ENCODE measurements around the gene CTBP2.
A peak's percentile ranks its signal among the peaks of the same experiment; 100 is the strongest.

The CTBP2 gene

DNA sequence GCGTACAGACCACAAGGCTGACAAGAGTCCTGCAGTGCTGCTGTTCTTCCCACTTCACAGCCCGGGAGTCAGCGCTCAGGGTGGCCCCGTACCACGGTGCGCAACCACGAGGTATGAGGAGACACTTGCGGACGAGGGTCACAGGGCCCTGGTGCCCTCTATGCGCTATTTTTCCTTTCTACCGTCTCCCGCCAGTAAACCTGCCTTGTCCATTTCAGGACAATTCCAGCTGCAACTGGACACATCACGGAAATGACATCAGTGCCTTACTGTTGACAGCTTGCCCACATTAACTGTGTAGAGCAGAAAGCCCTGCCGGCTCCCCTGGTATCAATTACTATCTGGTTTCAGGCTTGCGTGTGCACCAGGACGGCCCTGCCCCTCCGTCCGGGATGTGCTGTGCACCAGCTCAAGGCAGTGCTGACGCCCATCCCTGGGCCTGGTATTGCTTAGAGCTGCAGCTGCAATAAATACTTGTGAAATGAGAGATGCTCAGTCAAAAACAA is 153.4 kb downstream of the CTBP2 start:
- peak; percentile 81 for DNase-seq

DNA sequence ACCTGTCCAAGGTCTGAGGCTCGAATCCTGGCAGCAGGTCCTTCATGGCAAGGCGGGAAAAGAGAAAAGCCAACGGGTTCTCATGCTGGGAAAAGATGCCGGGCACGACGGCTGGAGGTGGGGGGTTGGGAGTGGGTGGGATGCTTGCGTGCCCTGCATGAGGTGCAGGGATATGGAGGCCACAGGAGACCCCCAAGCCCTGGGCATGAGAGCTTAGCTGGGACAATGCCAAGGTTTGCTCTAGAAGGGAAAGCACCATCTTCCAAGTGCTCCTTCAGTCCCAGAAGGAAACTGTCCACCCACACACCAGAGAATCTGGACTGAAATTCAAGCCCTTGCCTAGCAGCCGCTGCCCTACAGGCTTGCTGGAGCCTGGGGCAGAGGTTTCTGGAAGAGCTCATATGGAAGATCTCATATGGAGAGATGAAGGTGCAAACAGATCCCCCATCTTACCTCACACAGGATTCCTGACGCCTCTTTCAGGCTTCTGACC is 154.1 kb downstream of the CTBP2 start:
- DNase-seq = no peak

DNA sequence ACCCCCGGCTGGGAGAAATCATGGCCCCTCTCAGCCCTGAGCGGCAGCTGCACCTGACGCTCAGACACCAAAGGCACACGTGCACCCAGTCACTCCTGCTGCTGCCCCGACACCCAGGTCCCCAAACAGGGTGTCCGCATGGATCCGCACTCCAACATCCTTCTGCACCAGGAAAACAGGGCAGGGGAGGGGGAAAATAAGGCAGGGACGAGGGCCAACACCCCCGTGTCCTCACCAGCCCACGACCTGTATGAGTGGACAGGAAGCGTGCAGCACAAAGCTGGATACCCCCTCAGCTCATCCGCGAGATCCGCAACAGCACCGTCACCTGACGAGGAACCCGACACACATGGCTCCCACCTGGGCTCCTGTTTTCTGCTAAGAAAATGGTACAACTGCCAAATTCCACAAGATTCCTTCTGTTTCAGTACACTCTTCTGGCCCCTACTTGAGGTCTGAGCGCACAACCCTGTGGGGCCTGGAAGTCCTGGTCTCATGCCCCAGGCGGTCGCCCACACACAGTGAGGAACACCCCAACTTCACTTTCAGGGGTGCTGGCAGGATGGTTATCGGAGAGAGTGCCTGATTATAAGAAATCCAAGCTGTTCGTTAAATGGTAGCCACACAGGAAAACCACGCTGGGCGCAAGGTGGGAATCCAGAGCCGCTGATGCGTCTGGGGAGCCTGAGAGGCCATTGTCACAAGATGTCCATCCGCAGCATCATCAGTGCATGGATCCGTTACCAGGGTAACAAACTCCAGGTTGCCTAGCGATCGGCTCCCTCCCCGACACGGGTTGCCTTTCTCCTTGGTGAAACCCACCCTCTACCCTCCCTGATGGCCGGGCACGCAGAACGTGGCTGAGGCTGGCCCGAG is 154.8 kb downstream of the CTBP2 start:
- no peak for DNase-seq

DNA sequence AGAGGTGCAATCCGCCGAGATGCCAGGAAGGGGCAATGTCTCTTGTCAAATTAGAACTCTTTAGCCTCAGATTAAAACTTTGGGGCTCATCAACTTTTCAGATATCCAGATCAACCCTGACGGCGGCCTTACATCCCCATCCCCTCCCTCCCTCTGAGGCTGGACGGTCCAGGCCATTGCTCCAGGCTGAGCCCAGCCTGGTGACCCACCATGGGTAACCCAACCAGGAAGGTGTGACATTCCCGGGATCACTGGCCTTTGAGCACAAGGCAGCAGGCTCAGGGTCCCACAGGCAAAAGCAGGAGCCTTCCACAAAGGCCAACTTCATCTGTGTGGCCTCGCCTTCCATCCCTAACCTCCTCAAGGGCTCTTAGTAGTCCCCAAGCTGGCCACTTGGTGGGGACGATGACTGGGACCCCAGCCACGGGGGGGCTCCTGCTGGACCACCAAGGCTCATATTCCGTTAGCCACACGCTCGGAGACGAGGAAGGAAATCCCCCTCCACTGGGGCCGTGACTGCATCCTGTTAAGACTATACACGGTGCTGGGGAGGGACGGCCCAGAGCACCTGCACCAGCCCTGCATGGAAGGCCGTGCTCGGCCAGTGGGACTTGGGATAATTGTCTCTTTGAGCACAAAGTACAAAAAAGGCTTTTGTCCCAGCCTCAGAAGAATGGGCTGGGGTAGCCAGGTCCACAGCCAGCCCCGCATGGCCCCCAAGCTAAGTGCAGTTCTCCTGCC is 155.6 kb downstream of the CTBP2 start:
- DNase-seq = no peak

DNA sequence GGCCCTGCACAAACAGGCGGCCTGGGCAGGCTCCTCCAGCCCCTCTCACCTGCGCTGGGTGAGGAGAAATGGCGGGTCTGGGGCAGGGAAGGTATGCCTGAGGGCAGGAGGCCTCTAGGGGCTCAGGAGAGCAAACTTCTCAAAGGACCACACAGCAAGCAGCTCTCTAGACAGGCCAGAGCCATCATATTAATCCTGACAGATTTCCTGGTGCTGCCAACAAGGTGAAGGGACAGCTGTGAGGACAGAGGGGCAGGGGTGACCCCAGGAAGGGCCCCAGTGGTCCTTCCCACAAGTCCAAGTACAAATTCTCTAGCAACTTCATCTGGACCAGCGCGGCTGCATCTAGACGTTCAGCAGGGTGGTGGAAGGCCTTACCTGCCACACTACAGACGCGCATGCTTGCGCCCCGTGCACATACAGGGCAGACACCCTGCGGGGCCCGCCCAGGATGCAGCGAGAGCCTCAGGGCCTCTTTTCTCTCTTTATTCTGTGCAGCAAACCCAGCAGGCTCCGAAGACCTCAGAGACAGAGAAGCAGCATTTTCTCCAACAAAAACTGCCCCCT is 156.4 kb downstream of the CTBP2 start:
- no peak for DNase-seq

DNA sequence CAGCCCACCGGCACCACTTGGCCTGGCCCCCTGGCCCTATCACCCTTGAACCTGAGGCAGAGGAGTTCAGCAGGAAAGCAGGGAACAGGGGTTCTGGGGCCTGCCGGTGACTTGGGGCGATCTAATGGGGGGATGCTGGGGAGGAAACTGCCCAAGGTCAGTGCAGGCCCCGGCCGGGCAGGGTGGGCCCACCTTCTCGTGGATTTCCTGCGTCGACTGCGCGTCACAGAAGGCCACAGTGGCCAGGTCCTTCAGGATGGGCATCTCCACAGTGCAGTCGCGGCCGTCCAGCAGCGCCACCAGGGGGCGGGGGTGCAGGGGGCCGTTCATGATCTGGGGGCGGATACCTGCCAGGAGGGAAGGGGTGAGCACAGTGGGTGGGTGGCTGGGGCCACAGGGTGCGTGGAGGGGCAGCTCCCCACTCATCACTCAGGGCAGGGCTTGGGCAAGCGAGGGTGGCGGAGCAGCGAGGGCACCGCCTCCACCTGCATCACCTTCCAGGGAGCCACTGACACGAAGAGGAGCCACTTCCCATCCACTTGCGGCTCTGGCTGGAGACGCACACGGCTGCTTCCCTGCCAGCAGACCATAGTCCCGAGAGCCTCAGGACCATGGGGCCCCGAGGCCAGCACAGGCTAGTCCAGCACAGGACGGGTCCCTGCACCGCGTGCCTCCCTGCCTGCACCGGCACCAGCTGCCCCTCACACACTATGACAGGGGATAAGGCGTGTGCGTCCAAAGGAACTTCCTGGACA is 157.0 kb downstream of the CTBP2 start:
- DNase-seq = no peak

DNA sequence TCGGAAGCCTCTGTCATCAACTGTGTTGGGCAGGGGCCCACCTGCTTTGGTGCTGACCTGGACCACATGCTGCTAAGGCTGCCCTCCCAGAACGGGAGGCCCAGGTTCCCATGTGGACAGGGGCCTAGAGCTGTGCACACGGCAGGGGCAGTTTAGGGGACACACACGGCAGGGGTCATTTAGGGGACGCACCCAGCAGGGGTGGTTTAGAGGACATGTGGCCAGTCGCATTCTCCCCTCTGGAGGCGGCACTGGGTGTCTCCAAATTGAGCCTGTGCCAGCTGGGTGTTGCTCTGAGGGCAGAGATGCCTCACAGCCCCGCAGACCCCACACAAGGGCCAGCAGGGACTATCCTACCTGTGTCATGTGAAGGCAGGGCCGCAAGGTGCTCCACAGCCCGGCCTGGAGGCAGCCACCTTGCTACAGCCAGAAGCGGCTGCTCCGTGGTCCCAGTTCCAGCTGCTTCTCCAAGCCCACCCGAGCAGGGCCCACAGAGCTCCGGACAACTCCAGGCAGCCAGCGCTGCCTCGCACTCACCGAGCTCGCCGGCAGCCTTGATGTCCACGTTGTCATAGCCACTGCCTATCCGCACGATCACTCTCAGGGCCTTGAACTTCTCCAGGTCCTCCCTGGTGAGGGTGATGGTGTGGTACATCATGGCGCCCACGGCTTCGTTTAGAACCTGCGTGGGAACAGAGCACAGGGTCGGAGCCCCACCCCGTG is 157.8 kb downstream of the CTBP2 start:
- DNase-seq = no peak

DNA sequence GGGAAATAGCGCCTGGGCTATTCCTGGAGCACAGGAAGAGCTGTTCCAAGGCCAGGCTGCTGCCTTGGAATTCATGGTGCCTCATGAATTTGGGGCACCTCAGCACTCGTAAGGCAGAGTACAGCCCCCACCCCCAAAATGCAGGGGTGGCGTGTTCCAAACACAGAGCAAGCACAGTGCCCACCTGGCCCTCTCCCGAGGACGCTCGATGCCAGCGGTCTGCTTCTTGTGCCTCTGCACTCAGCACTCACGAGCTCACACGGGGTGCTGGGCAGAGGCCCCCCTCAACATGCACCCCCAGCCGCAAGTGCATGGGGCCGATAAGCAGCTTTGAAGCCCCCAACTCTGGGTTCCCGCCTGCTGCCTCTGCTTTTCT is 158.3 kb downstream of the CTBP2 start:
- no peak for DNase-seq

- DNase-seq = no peak
These were observed 158.9 kb downstream of the CTBP2 start for GRCh38 chr10:125001313-125002046.

- DNase-seq = no peak
These were observed 159.7 kb downstream of the CTBP2 start for GRCh38 chr10:125000366-125001312.

DNA sequence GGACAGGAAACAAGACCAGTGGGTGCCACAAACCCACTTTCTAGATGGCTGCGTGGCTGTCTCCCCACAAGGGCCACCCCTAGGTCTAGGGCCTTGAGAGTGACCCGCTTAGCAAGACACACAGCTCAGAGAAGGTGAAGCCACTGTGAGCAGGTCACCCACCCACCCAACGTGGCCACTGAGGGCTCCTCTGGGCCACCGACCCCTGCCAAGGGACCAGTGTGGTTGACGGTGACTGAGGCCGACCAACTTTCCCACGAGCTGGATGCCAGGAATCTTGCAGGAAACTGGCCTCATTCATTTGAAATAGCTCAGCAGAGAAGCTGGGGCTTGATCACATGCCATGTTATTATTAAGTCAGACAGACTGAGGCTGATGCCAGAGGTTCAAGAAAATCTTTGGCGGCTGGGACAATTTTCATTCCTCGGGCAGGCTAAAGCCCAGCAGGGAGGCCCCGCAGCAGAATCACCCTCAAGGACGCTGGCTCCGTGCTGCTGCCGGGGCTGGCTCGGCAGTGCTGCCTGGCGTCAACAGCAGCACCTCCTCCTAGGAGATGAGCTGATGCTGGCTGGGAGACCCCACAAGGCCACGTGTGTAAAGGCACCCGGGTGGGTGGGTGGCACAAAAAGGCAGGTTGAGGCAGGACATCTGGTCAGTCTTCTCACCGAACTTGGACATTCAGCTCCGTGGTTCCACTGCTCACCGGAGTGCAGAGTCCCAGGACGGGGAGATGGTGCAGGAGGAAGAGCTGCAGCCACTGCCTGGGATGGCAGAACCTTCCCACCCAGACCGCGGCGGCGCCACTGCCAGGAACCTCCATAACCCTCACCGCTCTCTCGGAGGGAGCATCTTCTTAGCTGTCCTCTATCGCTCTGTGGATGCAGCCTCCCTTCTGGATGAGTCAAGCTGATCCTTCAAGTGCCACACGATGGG is 160.7 kb downstream of the CTBP2 start:
- DNase-seq = peak; percentile 92

DNA sequence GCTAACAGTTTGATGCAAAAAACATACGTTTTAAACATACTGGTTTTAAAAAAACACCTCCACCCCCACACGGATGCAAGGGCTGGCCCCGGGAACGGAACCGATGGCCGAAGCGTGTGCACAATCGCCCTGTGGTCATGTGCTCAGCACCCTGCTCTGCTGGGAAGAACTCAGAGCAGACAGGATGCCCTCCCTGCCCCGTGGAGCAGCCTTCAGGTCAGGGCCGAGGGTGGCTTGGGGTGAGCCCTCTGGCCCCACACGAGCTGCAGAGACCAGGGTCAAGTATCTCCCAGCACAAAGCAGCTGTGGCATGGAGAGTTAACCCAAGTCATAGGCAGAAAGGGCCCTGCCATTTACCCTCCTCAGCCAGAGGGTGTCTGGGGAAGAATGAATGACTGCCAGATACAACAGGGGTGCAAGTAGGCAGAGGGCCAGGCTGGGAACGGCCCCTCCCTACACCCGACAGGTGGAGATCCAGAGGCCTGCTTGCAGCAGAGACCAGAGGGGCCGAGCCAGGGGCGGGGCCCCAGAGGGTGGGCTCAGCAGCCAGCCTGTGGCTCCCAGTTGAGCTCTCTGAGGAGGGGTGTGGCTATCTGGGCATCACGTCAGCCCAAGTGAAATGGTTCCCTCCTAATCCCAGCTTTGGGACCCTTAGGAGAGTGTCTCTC is 161.6 kb downstream of the CTBP2 start:
- no peak for DNase-seq

DNA sequence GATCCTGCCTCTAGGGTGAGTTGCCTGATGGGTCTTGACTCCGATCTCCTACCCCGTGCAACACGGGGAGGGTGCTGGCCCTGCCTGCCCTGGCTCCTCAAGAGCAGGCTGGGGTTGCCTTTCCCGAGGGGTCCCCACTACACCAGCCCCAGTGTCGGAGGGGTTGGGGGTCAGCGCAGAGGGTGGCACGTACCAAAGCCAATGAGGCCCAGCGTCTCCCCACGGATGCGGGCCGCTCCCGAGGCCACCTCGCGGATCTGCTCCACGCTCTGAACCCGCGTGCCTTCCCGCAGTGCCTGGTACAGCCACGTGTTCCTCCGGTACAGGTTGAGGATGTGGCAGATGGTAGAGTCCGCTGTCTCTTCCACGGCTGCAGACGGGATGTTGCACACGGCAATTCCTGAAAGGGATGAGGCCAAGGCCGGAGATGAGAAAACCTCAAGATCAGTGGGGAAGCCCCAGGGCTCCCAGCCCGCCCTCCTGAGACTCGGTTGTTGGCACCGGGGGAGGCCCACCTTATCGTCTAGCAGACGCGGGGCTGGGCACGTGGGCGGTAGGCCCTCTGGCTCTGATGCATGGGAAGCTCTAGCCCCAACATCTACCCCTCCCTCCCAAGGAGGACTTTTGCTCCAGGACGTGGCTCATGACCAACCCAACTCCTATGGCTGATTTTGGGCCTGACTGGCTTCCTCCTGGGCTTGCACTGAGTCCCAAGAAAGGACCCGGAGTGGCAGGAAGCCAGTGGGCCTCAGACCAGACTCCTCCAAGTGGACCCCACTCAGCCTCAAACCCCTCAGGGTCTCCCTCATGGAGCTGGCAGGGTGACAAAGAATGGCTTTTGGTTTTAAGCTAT is 162.4 kb downstream of the CTBP2 start:
- DNase-seq = no peak

DNA sequence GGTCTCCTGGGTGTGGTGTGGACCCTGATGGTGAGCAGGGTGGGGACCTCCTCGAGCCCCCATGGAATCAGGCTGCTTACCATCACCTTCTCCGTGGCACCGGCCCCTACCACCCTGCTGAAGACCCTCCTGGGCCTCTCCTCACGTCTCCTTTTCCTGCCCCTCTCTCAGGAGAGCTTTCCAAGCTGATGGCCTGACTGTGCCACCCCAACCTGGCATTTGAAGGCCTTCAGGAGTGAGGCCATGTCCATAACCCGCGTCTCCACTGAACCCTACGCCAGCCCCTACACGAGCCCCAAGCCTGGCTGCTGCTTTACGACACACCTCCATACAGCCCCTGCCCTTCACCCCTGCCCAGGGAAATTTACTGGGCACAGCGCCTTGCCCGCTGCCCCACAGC is 163.1 kb downstream of the CTBP2 start:
- no peak for DNase-seq

DNA sequence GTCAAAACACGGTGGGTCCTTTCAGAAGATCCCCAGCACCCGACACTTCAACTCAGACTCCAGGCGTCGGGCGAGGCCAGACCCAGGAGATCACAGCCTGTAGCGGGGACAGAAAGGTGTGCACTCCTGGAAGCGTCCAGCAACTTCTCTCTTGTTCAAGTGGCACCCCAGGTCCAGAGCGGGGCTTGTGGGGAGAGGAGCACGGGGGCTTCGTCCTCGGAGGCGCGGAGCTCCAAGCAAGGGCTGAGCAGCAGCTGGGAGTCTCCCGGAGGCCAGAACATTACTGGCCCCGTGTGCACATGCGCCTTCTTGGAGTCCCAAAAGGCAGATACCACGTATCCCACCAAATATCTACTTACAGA is 163.5 kb downstream of the CTBP2 start:
- DNase-seq = no peak

GRCh38 chr10:124996127-124996853 is 164.1 kb downstream of the CTBP2 start:
- no peak for DNase-seq

DNA sequence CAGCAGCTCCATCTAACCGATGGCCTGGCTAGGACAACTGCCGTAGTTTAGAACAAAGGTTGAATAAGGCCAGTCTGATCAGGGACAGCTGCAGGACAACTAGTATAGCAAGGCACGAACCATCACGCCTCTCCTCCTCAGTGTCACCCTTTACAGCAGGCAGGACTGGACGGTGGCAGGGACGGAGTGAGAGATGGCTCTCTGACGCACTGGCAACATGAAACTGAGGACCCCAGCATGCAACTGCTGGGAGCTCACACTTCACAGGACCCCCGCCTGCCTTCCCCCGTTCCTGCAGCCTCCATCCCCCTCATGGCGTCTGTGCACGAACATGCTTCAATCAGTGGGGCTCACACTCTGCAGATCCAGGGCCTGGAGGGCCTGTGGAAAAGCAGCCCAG is 164.8 kb downstream of the CTBP2 start:
- no peak for DNase-seq
